K562 treated with DMSO at 1 percent for 48 hours (cell line): ENCODE data around the gene PKDCC. TPM values are rescaled to one million over a fixed set of nuclear protein-coding genes. Genes with fewer than 3 reads are reported as not detected.

Experiments used
- total RNA-seq: library from RNA; unstranded; fragments of 300-600 nt; gene quantifications from 2 replicates; pipeline ENCODE4 v1.2.3, GENCODE V29; 2022; ENCODE audit warnings: low replicate concordance; ENCODE audit errors: extremely low read depth

The PKDCC gene, protein sequence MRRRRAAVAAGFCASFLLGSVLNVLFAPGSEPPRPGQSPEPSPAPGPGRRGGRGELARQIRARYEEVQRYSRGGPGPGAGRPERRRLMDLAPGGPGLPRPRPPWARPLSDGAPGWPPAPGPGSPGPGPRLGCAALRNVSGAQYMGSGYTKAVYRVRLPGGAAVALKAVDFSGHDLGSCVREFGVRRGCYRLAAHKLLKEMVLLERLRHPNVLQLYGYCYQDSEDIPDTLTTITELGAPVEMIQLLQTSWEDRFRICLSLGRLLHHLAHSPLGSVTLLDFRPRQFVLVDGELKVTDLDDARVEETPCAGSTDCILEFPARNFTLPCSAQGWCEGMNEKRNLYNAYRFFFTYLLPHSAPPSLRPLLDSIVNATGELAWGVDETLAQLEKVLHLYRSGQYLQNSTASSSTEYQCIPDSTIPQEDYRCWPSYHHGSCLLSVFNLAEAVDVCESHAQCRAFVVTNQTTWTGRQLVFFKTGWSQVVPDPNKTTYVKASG
- total RNA-seq: not detected in 2 replicates

GRCh38 chr2:42047488-42048298 is at the start of gene PKDCC:
TSS of gene PKDCC (plus strand) at chr2:42048021. CDS start at chr2:42048200, 179 bp downstream.

Other genes with a start within 250 kb of the PKDCC start
- gene EML4, start 121.3 kb downstream of the PKDCC start, total RNA-seq: not detected in 2 replicates